Spleen (tissue), 11 donors: Measurements from ENCODE around the gene ZNF691. TPM values are rescaled to one million over a fixed set of nuclear protein-coding genes. Genes with fewer than 3 reads are reported as not detected.

Source experiments
- DNase-seq: peaks from one replicate; pipeline ENCODE4 v3.0.0-alpha.2; 2020
- H3K27ac ChIP-seq, 8 donors: fragments of 200-600 bp; sonication (generic) in 7 of 8; 1 replicate in 4 of 8; 2 replicates in 4 of 8; pipeline versions ENCODE4 v1.5.0 to v1.8.0; 2016 to 2021; ENCODE audit warnings: inconsistent platforms in 4 of 8, mild to moderate bottlenecking in 4 of 8, moderate library complexity in 1 of 8
- H3K27me3 ChIP-seq, 7 donors: fragments of 200-600 bp; sonication (generic) in 6 of 7; replicated peaks in 1 of 7; 1 replicate in 4 of 7; 2 replicates in 3 of 7; pipeline versions ENCODE4 v1.5.0 to v1.8.0; 2016 to 2021; ENCODE audit warnings: inconsistent platforms in 3 of 7, mild to moderate bottlenecking in 1 of 7
- H3K36me3 ChIP-seq, 6 donors: fragments of 200-600 bp; sonication (generic) in 5 of 6; 1 replicate in 4 of 6; 2 replicates in 2 of 6; pipeline versions ENCODE4 v1.5.0 to v1.8.0; 2016 to 2021; ENCODE audit warnings: inconsistent platforms in 2 of 6
- H3K4me1 ChIP-seq, 6 donors: fragments of 200-600 bp; sonication (generic) in 5 of 6; 1 replicate in 3 of 6; 2 replicates in 3 of 6; pipeline versions ENCODE4 v1.5.0 to v1.8.0; 2016 to 2021; ENCODE audit warnings: inconsistent platforms in 3 of 6
- H3K4me3 ChIP-seq, 8 donors: fragments of 200-600 bp; sonication (generic) in 7 of 8; 1 replicate in 4 of 8; 2 replicates in 4 of 8; pipeline versions ENCODE4 v1.5.0 to v1.8.0; 2016 to 2021; ENCODE audit warnings: inconsistent platforms in 4 of 8, mild to moderate bottlenecking in 4 of 8, moderate library complexity in 2 of 8
- H3K9me3 ChIP-seq, 8 donors: fragments of 200-600 bp; sonication (generic) in 7 of 8; 1 replicate in 4 of 8; 2 replicates in 4 of 8; pipeline versions ENCODE4 v1.5.0 to v1.8.0; 2016 to 2021; ENCODE audit warnings: inconsistent platforms in 4 of 8
- POLR2A ChIP-seq, 3 donors: fragments of 450-650 bp; IDR thresholded peaks; one replicate each; pipeline ENCODE4 v1.5.1; 2017; ENCODE audit warnings: antibody characterized with exemption in 3 of 3, mild to moderate bottlenecking in 1 of 3
- POLR2AphosphoS5 ChIP-seq, 3 donors: sonication (generic); formaldehyde crosslinking; IDR thresholded peaks; one replicate each; pipeline ENCODE4 v1.5.1; 2017; ENCODE audit warnings: antibody characterized with exemption in 3 of 3
- WGBS, 5 donors: extraction: QIAGEN DNeasy Blood & Tissue Kit in 3 of 5; methylation state at CpG; one replicate each; pipeline versions ENCODE4 v1.1.5 to v1.1.7; 2013 to 2018; 5-methylcytosine and 5-hydroxymethylcytosine counted together
- intact Hi-C: fragments of 100-400 bp; cut with DNase I; formaldehyde crosslinking; loops from one replicate; pipeline ENCODE4 v1.15.0; 2023; ENCODE audit warnings: low total_unique reads
- polyA plus RNA-seq, 3 donors: library from polyadenylated mRNA; stranded (reverse); fragments of 200-250 nt; gene quantifications; one replicate each; pipeline ENCODE4 v1.2.1, GENCODE V29; 2013
- total RNA-seq, 7 donors: library from RNA; depleted of rRNA in 3 of 7; stranded (reverse); fragments of >200 nt in 3 of 7; fragmentation: NEBNext Ultra II Directional in 4 of 7; extraction: Animal tissue kit (Norgen Biotek cat#: 25700) in 4 of 7; gene quantifications; one replicate each; pipeline versions ENCODE4 v1.1.0 to v1.2.1, GENCODE V29; 2016 to 2021
- TF ChIP-seq, protein P1 (sequence below), 11 experiments: fragments of 200-600 bp in 7 of 11; fragments of 450-650 bp in 4 of 11; sonication (generic) in 4 of 11; IDR thresholded peaks in 8 of 11; conservative IDR thresholded peaks in 3 of 11; 1 replicate in 7 of 11; 2 replicates in 4 of 11; pipeline versions ENCODE4 v1.4.0 to v1.8.0; 2016 to 2021; ENCODE audit warnings: antibody characterized with exemption in 11 of 11, inconsistent platforms in 4 of 11, mild to moderate bottlenecking in 1 of 11
- donor health status: healthy with polysubstance abuse.
- donor health status: DM: no; HTN: no; CAD: no; lungs with moderate emphysema.
- donor health status: DM: no; HTN: no; CAD: no.
- donor health status: Bipolar disorder and iron deficiency.
- donor health status: healthy.
- donor health status: DM: no; HTN: no; CAD: no.
- donor health status: DM: yes; HTN: yes; CAD: no.

The ZNF691 gene
- total and polyA plus RNA-seq, 10 donors: 9.6 to 18.3 (median 12.1) TPM

DNA sequence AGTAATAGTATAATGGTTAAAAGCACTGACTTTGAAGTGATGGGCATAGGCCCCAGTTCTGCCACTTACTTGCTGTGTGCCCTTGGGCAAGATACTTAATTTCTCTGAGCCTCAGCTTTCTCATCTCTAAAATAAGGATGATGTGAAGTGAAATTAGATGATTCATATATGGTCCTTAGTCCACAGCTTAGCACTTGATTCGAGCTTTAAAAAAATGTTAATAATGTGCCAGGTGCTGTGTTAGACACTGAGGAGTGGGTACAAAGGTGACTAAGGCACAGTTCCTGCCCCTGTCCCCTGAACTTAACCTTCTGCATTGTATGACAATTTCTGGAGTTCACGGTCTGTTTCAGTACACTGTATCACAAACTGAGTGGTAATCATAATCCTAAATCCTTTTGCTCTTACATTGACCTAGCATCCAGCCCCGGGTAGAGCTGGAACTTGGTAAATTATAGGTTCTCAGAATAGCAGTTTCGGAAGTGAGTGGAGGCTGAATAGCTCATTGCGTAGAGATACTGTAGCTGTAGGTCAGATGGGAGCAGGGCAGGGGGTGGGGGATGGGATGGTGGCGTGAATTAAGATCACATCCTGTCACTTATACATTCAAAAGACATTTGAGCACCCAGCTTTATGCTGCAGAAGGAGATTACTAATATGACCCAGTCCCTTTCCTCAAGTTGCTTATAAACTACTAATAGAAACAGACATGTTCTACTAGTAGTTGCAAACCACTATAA lies 1.5 kb downstream of the ZNF691 start:
- intact Hi-C loops: no loop called here

DNA sequence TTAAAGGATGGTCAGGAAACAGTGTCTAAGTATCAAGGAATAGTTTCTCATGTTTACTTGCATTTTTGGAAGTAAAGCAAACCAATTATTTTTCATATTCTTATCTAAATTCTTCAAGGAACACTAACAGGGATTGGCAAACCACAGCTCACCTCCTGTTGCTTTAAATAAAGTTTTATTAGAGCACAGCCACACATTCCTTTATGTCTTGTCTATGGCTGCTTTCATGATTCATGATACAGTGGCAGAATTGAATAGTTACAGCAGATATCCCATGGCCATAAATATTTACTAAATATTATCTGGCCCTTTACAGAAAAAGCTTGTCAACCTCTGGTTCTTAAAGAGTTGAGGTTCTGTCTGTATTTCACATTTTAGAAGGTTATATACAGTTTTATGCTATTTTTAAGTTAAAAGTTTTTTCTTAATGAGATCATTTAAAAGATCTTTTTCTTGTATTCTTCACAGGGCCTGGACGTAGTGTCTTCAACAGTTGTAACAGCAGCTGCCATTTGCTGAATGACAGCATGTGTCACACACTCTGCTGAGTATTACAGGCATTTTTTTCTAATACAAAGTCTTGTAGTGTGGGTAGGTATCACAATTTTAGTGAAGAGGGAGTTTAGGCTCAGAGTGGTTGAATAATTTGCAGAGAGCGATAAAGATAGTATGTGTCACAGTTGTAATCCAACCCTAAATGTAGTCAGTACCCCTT lies 2.6 kb downstream of the ZNF691 start:
- no peak for DNase-seq
- 90 to 97% (median 93%) methylated on average over 2 of the region's 2 CpGs for WGBS, 5 donors
- Histone ChIP-seq H3K4me1 (peaks cover 10 to 63% (median 23%) of the 10 kb centered on the region in 6 donors), H3K27me3 (no peaks in the 10 kb centered on the region), H3K9me3 (peaks cover 0 to 12% (median 2%) of the 10 kb centered on the region in 8 donors), H3K4me3 (no peak overlapping the region), H3K27ac (no peak overlapping the region), H3K36me3 (peaks cover 0 to 34% (median 16%) of the 10 kb centered on the region in 6 donors)
- intact Hi-C loops: no loop called here
- TF ChIP-seq POLR2A (IDR thresholded peaks at IDR 0.05): no peak
- TF ChIP-seq, protein P1, sequence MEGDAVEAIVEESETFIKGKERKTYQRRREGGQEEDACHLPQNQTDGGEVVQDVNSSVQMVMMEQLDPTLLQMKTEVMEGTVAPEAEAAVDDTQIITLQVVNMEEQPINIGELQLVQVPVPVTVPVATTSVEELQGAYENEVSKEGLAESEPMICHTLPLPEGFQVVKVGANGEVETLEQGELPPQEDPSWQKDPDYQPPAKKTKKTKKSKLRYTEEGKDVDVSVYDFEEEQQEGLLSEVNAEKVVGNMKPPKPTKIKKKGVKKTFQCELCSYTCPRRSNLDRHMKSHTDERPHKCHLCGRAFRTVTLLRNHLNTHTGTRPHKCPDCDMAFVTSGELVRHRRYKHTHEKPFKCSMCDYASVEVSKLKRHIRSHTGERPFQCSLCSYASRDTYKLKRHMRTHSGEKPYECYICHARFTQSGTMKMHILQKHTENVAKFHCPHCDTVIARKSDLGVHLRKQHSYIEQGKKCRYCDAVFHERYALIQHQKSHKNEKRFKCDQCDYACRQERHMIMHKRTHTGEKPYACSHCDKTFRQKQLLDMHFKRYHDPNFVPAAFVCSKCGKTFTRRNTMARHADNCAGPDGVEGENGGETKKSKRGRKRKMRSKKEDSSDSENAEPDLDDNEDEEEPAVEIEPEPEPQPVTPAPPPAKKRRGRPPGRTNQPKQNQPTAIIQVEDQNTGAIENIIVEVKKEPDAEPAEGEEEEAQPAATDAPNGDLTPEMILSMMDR (IDR thresholded peaks at IDR 0.05 in 8 of 11, conservative IDR thresholded peaks at IDR 0.05 in 3 of 11): no peak
- no peak for TF ChIP-seq POLR2AphosphoS5 (IDR thresholded peaks at IDR 0.05)

More for the DNA sequence above, 1.5 kb downstream of the ZNF691 start:
- 52 to 73% (median 61%) methylated on average over 6 of the region's 6 CpGs for WGBS, 5 donors
- Histone ChIP-seq H3K4me3 (peak overlapping the region in 4 of 8 donors; percentile 70 to 96 (median 84)), H3K4me1 (peaks cover 10 to 60% (median 23%) of the 10 kb centered on the region in 6 donors), H3K27me3 (no peaks in the 10 kb centered on the region), H3K36me3 (peaks cover 0 to 39% (median 17%) of the 10 kb centered on the region in 6 donors), H3K27ac (no peak overlapping the region), H3K9me3 (peaks cover 0 to 12% (median 2%) of the 10 kb centered on the region in 8 donors)
- TF ChIP-seq POLR2A (IDR thresholded peaks at IDR 0.05): no peak
- TF ChIP-seq, protein P1 (IDR thresholded peaks at IDR 0.05 in 8 of 11, conservative IDR thresholded peaks at IDR 0.05 in 3 of 11): no peak
- TF ChIP-seq POLR2AphosphoS5 (IDR thresholded peaks at IDR 0.05): no peak
- DNase-seq: no peak

DNA sequence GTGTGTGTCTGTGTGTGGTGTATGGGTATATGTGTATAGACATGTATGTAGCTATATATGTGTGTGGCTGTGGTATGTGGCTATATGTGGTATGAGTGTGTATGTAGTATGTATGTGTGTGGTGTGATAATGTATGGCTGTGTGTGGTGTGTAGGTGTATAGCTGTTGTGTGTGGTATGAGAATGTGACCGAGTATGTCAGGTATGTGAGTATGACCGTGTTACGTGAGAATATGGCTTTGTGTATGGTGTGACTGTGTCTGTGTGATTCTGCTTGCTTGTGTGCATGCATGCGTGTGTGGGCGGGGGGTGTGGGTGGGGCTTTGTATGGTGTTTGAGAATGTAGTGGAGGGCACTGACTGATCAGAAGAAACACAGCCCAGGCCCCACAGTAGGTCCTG lies 3.5 kb downstream of the ZNF691 start:
- H3K4me1 ChIP-seq: peaks cover 10 to 63% (median 23%) of the 10 kb centered on the region in 6 donors
- WGBS, 5 donors: 93 to 98% (median 96%) methylated on average over 5 of the region's 5 CpGs
- no peak for DNase-seq
- TF ChIP-seq, protein P1 (IDR thresholded peaks at IDR 0.05 in 8 of 11, conservative IDR thresholded peaks at IDR 0.05 in 3 of 11): no peak
- TF ChIP-seq POLR2AphosphoS5 (IDR thresholded peaks at IDR 0.05) (no peak), POLR2A (IDR thresholded peaks at IDR 0.05) (no peak)
- no peak overlapping the region for H3K4me3 ChIP-seq
- H3K27me3 ChIP-seq: no peaks in the 10 kb centered on the region
- intact Hi-C loops: no loop called here
- H3K36me3 ChIP-seq: peaks cover 0 to 34% (median 16%) of the 10 kb centered on the region in 6 donors
- no peak overlapping the region for H3K27ac ChIP-seq
- H3K9me3 ChIP-seq: peaks cover 0 to 12% (median 2%) of the 10 kb centered on the region in 8 donors

DNA sequence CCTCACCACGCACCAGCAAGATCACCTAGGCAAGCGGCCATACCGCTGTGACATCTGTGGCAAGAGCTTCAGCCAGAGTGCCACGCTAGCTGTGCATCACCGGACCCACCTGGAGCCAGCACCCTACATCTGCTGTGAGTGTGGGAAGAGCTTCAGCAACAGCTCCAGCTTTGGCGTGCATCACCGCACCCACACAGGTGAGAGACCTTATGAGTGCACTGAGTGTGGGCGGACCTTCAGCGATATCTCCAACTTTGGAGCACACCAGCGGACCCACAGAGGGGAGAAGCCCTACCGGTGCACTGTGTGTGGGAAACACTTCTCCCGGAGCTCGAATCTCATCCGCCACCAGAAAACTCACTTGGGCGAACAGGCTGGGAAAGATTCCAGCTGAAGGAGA lies 5.0 kb downstream of the ZNF691 start:
- Histone ChIP-seq H3K9me3 (peaks cover 0 to 12% (median 2%) of the 10 kb centered on the region in 8 donors), H3K27ac (no peak overlapping the region), H3K4me3 (no peak overlapping the region), H3K4me1 (peaks cover 10 to 51% (median 16%) of the 10 kb centered on the region in 6 donors), H3K36me3 (peaks cover 0 to 34% (median 16%) of the 10 kb centered on the region in 6 donors), H3K27me3 (no peaks in the 10 kb centered on the region)
- TF ChIP-seq POLR2AphosphoS5 (IDR thresholded peaks at IDR 0.05) (peak in 1 of 3 donors; percentile 22), POLR2A (IDR thresholded peaks at IDR 0.05) (no peak)
- DNase-seq: no peak
- intact Hi-C loops: no loop called here
- 90 to 100% (median 91%) methylated on average over 6 to 15 of the region's 15 CpGs for WGBS, 5 donors
